ENCODE measurements around the gene SEPTIN10.
A peak's percentile ranks its signal among the peaks of the same experiment; 100 is the strongest.

Gene SEPTIN10

GRCh38 chr2:109613922-109614714 is at the start of gene SEPTIN10, which contains the start of gene SOWAHC (continued):
- TF ChIP-seq ZNF529 (tag by site-specific recombination; IDR thresholded peaks at IDR 0.05; ENCODE audit: insufficient replicate concordance) (no peak), ZNF394 (tag by site-specific recombination; IDR thresholded peaks at IDR 0.05; ENCODE audit: borderline replicate concordance) (peak; percentile 38; the same call in 1 of the 2 replicates), ZNF654 (tag by site-specific recombination; IDR thresholded peaks at IDR 0.05; ENCODE audit: low read depth) (no peak), ZBTB6 (tag by site-specific recombination; IDR thresholded peaks at IDR 0.05) (no peak; the same call in 1 of the 2 replicates), ZNF530 (tag by site-specific recombination; IDR thresholded peaks at IDR 0.05; ENCODE audit: low read depth) (no peak), ZNF221 (tag by site-specific recombination; IDR thresholded peaks at IDR 0.05; ENCODE audit: borderline replicate concordance) (no peak), ZNF114 (tag by site-specific recombination; IDR thresholded peaks at IDR 0.05) (no peak), ZNF223 (tag by site-specific recombination; IDR thresholded peaks at IDR 0.05) (no peak), ZNF580 (tag by site-specific recombination; IDR thresholded peaks at IDR 0.05) (peak; percentile 64; the same call in 1 of the 2 replicates), ZNF202 (tag by site-specific recombination; IDR thresholded peaks at IDR 0.05; ENCODE audit: borderline replicate concordance) (no peak), ZNF768 (tag by site-specific recombination; IDR thresholded peaks at IDR 0.05) (no peak), EGR2 (tag by site-specific recombination; IDR thresholded peaks at IDR 0.05; ENCODE audit: low read depth) (peak; percentile 76), ZNF10 (tag by site-specific recombination; IDR thresholded peaks at IDR 0.05) (no peak), ZBTB17 (tag by site-specific recombination; IDR thresholded peaks at IDR 0.05) (peak; percentile 53; the same call in 1 of the 2 replicates), ZFP41 (tag by site-specific recombination; IDR thresholded peaks at IDR 0.05; ENCODE audit: borderline replicate concordance) (no peak), HIC1 (tag by site-specific recombination; IDR thresholded peaks at IDR 0.05) (0 out of 2 replicates have a peak, but pooled peaks have one; percentile 24), ZNF426 (tag by site-specific recombination; IDR thresholded peaks at IDR 0.05) (no peak), ZEB2 (tag by site-specific recombination; IDR thresholded peaks at IDR 0.05) (peak; percentile 73), SETDB1 (IDR thresholded peaks at IDR 0.05; ENCODE audit: insufficient read length, low read length) (no peak), ZNF561 (tag by site-specific recombination; IDR thresholded peaks at IDR 0.05; ENCODE audit: borderline replicate concordance) (no peak), ZNF416 (tag by site-specific recombination; IDR thresholded peaks at IDR 0.05) (no peak), ZIC2 (tag by site-specific recombination; IDR thresholded peaks at IDR 0.05) (peak; percentile 79), ZNF670 (tag by site-specific recombination; IDR thresholded peaks at IDR 0.05; ENCODE audit: low read depth) (no peak), ZNF324 (tag by site-specific recombination; IDR thresholded peaks at IDR 0.05) (peak; percentile 70), ZNF16 (tag by site-specific recombination; IDR thresholded peaks at IDR 0.05; ENCODE audit: low read depth) (no peak), ZNF362 (tag by site-specific recombination; IDR thresholded peaks at IDR 0.05) (no peak), ZNF335 (tag by site-specific recombination; conservative IDR thresholded peaks at IDR 0.05) (peak; percentile 56), ZNF677 (tag by site-specific recombination; IDR thresholded peaks at IDR 0.05) (0 out of 2 replicates have a peak, but pooled peaks have one; percentile 6), ZNF600 (tag by site-specific recombination; IDR thresholded peaks at IDR 0.05) (peak; percentile 37; the same call in 1 of the 2 replicates), ZNF776 (tag by site-specific recombination; IDR thresholded peaks at IDR 0.05; ENCODE audit: borderline replicate concordance) (no peak), ZNF366 (tag by site-specific recombination; conservative IDR thresholded peaks at IDR 0.05) (peak; percentile 87), GLIS1 (tag by site-specific recombination; IDR thresholded peaks at IDR 0.05) (peak; percentile 86), ZNF549 (tag by site-specific recombination; IDR thresholded peaks at IDR 0.05) (no peak), SP3 (tag by site-specific recombination; IDR thresholded peaks at IDR 0.05) (peak; percentile 99), FEZF1 (tag by site-specific recombination; IDR thresholded peaks at IDR 0.05) (0 out of 2 replicates have a peak, but pooled peaks have one; percentile 12), WT1 (tag by site-specific recombination; IDR thresholded peaks at IDR 0.05) (peak; percentile 30; the same call in 1 of the 2 replicates)
